ENCODE measurements around the gene CKAP2L. TPM values are rescaled to one million over a fixed set of nuclear protein-coding genes. Genes with fewer than 3 reads are reported as not detected.

The CKAP2L gene
- total RNA-seq, 6 experiments from 2014 or later = 0.20 to 1.4 (median 0.66) TPM

DNA sequence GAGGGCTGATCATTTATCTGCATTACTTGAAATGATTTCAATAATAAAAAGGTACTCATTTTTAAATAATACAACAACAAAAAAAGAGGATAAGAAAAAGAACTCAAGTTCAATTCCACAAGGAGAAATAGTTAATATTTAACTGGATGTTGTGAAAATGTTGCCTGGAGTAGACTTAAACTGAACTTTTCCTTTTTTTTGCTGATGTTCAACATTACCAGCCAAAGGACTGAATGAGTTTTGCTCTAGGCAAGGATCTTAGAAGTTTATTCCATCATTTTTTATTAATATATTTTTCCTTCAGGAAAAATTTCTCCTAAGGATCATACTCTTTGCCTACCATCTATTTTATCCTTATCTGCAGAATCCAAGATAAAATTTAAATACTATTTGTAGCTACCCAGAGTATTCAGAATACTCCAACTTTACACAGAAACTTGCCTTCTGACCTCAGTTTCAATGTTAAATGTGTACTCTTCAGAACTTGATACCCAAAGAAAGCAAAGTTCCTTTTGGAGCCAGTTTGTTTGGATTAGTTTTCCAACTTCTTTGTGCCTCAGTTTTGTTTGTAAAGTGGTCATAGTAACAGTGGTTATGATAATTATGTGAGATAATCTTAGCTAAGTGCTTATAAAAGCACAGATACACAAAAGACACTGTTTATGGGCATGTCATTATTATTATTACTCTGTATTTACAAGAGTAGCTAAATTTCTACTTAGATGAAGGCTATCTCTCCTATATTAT is 12.8 kb downstream of the CKAP2L start:
- peak; percentile 33 to 62 (median 52) for ATAC-seq
- intact Hi-C loops (cut with DNase I) = no loop called here
- TF ChIP-seq, protein P1, sequence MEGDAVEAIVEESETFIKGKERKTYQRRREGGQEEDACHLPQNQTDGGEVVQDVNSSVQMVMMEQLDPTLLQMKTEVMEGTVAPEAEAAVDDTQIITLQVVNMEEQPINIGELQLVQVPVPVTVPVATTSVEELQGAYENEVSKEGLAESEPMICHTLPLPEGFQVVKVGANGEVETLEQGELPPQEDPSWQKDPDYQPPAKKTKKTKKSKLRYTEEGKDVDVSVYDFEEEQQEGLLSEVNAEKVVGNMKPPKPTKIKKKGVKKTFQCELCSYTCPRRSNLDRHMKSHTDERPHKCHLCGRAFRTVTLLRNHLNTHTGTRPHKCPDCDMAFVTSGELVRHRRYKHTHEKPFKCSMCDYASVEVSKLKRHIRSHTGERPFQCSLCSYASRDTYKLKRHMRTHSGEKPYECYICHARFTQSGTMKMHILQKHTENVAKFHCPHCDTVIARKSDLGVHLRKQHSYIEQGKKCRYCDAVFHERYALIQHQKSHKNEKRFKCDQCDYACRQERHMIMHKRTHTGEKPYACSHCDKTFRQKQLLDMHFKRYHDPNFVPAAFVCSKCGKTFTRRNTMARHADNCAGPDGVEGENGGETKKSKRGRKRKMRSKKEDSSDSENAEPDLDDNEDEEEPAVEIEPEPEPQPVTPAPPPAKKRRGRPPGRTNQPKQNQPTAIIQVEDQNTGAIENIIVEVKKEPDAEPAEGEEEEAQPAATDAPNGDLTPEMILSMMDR (IDR thresholded peaks at IDR 0.05) = no peak
- TF ChIP-seq POLR2A (IDR thresholded peaks at IDR 0.05) = no peak
- H3K36me3 ChIP-seq = no peaks in the 10 kb centered on the region
- peak overlapping the region in 2 of 3 donors; percentile 71 to 74 for H3K27ac ChIP-seq
- H3K9me3 ChIP-seq = no peaks in the 10 kb centered on the region
- no peak for DNase-seq
- no peaks in the 10 kb centered on the region for H3K27me3 ChIP-seq
- H3K4me1 ChIP-seq = peaks cover 0 to 41% (median 18%) of the 10 kb centered on the region in 4 donors
- no peak overlapping the region for H3K4me3 ChIP-seq

DNA sequence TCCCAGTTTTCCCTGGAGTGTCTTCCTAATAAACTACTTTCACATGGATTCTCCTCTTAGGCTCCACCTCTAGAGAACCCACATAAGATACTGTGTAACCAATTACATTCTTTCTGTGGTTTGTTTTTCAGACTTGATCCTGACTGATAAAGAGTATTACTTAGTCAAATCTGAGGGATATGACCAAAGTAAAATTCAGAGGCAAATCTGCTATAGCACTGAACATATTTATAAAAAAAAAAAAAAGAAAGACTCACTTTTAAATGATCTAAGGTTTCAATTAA is 13.9 kb downstream of the CKAP2L start:
- H3K27me3 ChIP-seq = no peaks in the 10 kb centered on the region
- no peak overlapping the region for H3K4me3 ChIP-seq
- H3K27ac ChIP-seq = peak overlapping the region in 1 of 3 donors; percentile 71
- DNase-seq = no peak
- H3K9me3 ChIP-seq = no peaks in the 10 kb centered on the region
- peaks cover 0 to 37% (median 17%) of the 10 kb centered on the region in 4 donors for H3K4me1 ChIP-seq
- intact Hi-C loops (cut with DNase I) = no loop called here
- ATAC-seq = no peak
- TF ChIP-seq, protein P1 (IDR thresholded peaks at IDR 0.05) = no peak
- TF ChIP-seq POLR2A (IDR thresholded peaks at IDR 0.05) = no peak
- no peaks in the 10 kb centered on the region for H3K36me3 ChIP-seq

DNA sequence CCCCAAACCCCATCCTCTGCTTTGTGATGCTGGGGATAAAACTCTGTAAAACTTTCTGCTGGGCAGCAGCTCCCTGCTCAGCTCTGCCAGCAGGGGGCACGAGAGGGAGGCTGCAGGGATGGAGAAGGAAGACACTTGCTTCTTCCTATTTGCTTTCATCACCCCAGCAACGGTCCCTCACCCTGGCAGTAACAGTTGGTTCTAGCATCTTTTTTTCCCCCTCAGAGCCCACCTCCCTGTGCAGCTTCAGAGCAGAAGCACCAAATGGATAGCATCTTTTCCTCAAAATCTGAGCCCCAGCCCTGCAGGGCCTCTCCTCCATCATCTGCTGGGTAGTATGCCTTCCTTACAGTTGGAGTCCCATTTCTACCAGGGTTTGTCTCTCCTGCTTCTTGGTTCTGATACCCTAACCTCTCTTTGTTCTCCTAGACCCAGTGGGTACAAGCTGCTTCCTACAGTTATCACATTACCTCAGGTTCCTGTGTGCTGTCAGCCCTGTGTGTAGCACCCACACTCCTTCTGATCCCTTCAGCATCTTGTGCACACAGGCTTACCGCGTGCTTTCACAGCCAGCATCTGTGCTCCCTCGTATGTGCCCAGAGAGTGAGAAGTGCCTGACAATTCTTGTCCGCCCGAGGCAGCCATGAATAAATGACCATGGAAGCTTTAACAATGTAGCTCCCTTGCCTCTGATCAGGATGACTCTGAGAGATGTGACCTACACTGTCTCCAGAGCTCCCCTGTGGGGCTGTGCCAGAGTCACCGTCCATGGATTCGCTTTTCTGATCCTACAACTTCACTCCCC is 14.5 kb downstream of the CKAP2L start:
- Histone ChIP-seq H3K27ac (peak overlapping the region in 1 of 3 donors; percentile 71), H3K4me3 (no peak overlapping the region), H3K4me1 (peaks cover 0 to 34% (median 15%) of the 10 kb centered on the region in 4 donors), H3K27me3 (no peaks in the 10 kb centered on the region), H3K36me3 (no peaks in the 10 kb centered on the region), H3K9me3 (no peaks in the 10 kb centered on the region)
- intact Hi-C loops (cut with DNase I) = loop anchor here in 1 of 2 donors (10.0 kb wide), 1 partner anchor 135 kb away; no protein-coding TSS in a partner anchor
- DNase-seq (peak; percentile 85 to 89 (median 88)), ATAC-seq (peak; percentile 92 to 97 (median 96))
- WGBS (ENCODE audit: insufficient coverage, low coverage, low lambda C conversion rate, missing lambda C conversion rate) = 45% methylated on average over 7 of the region's 9 CpGs
- TF ChIP-seq POLR2A (IDR thresholded peaks at IDR 0.05) = no peak
- TF ChIP-seq, protein P1 (IDR thresholded peaks at IDR 0.05) = peak; percentile 93 to 96 (median 96)

DNA sequence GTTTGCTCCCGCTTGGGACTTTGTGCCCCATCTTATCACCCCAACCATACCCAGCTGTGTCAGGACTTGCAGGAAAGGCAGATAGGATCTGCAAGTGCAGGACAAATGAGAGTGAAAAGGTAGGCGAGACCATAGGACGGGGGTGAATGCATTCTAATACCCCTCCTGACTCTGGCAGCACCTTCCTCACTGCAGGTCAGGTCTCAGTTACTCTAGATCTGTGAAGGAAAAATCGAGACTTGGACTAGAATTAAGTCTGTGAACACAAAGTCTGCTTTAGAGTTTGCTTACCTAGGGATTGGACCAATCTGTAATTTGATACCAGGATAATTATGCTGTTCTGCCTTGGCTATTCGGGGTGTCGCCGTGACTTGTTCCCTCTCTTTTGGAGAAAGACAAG is 23.9 kb downstream of the CKAP2L start:
- H3K27me3 ChIP-seq = no peaks in the 10 kb centered on the region
- TF ChIP-seq, protein P1 (IDR thresholded peaks at IDR 0.05) = no peak
- TF ChIP-seq POLR2A (IDR thresholded peaks at IDR 0.05) = no peak
- no peak overlapping the region for H3K4me3 ChIP-seq
- 94% methylated on average over 7 of the region's 7 CpGs for WGBS (ENCODE audit: insufficient coverage, low coverage, low lambda C conversion rate, missing lambda C conversion rate)
- no peaks in the 10 kb centered on the region for H3K9me3 ChIP-seq
- intact Hi-C loops (cut with DNase I) = loop anchor here (5.0 to 10.0 kb wide), 2 partner anchors 142 to 144 kb away; no protein-coding TSS in a partner anchor
- no peak overlapping the region for H3K27ac ChIP-seq
- ATAC-seq (no peak), DNase-seq (no peak)
- no peaks in the 10 kb centered on the region for H3K4me1 ChIP-seq
- H3K36me3 ChIP-seq = no peaks in the 10 kb centered on the region
